ENCODE measurements around the gene TRIM29.

GRCh38 chr11:120066738-120067437, 71.0 kb downstream of the TRIM29 start:
- TF ChIP-seq, protein P1, sequence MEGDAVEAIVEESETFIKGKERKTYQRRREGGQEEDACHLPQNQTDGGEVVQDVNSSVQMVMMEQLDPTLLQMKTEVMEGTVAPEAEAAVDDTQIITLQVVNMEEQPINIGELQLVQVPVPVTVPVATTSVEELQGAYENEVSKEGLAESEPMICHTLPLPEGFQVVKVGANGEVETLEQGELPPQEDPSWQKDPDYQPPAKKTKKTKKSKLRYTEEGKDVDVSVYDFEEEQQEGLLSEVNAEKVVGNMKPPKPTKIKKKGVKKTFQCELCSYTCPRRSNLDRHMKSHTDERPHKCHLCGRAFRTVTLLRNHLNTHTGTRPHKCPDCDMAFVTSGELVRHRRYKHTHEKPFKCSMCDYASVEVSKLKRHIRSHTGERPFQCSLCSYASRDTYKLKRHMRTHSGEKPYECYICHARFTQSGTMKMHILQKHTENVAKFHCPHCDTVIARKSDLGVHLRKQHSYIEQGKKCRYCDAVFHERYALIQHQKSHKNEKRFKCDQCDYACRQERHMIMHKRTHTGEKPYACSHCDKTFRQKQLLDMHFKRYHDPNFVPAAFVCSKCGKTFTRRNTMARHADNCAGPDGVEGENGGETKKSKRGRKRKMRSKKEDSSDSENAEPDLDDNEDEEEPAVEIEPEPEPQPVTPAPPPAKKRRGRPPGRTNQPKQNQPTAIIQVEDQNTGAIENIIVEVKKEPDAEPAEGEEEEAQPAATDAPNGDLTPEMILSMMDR (conservative IDR thresholded peaks at IDR 0.05) = no peak
- TF ChIP-seq EZH2 (IDR thresholded peaks at IDR 0.05; ENCODE audit: low read depth) = no peak
